ENCODE measurements around the gene SYTL3.
"Not testable (repeated sequence)": the region's sequence is repeated elsewhere in the genome, so short reads cannot be mapped to it uniquely, and the experiment has no call there.

The SYTL3 gene, protein sequence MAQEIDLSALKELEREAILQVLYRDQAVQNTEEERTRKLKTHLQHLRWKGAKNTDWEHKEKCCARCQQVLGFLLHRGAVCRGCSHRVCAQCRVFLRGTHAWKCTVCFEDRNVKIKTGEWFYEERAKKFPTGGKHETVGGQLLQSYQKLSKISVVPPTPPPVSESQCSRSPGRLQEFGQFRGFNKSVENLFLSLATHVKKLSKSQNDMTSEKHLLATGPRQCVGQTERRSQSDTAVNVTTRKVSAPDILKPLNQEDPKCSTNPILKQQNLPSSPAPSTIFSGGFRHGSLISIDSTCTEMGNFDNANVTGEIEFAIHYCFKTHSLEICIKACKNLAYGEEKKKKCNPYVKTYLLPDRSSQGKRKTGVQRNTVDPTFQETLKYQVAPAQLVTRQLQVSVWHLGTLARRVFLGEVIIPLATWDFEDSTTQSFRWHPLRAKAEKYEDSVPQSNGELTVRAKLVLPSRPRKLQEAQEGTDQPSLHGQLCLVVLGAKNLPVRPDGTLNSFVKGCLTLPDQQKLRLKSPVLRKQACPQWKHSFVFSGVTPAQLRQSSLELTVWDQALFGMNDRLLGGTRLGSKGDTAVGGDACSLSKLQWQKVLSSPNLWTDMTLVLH

DNA sequence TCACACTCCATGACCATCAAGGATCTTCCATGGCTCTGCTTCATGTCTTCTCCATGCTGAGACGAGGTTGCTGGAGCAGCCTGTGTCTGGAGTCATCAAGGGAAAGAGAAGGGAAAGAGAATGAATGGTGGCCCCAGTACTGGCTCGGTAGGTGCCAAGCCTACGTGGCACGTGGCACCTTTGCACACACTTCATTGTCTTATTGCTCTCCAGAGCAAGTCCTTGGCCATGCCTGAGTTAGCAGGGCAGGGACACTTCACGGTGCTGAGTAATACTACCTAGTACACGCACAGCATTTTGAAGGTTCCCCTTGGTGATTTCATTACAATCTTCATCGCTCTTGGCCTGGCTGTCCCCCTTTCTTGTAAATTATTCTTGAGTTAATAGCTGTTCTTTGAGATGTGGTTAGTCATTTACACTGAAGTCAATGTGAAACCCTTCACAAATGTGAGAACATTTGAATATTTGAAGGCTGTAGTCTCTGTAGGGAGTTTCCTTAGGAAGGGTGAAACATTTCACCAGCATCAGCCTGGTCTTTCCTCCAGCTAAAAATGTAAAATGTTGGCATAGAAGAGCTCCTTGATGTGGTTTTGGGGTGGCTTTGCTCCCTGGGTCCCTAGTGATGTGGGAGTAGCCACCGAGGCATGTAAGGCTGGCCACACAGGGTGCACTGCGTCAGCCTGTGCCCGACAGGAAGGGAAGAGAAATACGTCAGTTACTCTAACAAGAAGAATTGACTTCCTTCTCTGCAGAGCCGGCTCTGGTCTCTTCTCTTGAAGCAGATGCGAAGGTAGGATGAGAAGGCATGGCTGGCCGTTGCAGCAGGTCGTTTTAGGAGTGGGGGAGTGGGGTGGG is at the start of gene SYTL3:
Gene SYTL3 (plus strand): TSS at position 766 of the 855 bp plus-strand sequence. CDS start 13,215 bp downstream, outside the sequence.
- DNase-seq, result no peak

- no peak for DNase-seq
Measured at GRCh38 chr6:158603261-158604047, 46.4 kb upstream of the SYTL3 start.

DNA sequence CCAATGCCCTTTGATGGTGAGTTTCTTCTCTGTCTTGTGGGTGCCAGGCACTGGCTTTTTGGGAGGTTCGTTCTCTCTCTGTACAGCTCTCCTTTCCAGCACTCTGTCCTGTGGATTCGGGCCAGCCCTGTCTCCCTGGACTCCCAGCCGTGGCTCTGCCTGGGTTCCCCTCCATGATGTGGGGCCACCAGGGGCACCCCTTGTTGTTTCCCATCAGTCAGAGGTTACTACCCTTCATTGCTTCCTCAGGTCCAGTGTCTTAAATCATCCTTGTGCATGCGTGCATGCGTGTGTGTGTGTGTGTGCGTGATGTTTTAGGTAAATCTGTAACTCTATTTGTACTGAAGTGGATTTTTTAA is 45.8 kb upstream of the SYTL3 start:
- DNase-seq, result no peak

DNA sequence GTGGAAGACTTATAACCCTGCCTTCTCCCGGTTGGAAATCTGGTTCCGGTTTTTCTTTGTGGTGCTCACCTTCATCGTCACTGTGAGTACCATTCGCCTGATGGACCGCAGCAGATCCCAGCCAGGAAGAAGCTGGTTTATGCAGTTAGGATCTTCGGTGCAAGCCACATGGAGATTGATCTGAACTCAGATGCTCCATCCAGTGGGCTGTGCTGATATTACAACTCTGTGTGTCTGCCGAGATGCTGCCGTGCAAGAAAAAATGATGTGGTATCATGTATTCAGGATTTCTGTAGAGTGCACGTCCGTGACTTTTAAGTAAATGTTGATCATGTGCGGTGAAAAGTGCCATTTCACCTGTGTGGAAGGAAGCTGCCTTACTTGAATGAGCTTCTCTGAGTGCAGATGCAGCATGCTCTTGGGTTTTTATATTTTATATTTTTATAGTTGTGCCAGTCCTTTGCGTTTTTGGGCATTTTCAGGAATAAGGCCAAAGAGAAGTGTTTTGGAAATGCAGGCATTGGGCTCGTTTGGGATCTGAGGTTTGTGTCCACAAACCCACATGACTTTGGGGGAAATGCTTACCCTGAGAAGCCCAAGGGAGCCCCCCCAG is 44.5 kb upstream of the SYTL3 start:
- DNase-seq, result no peak

DNA sequence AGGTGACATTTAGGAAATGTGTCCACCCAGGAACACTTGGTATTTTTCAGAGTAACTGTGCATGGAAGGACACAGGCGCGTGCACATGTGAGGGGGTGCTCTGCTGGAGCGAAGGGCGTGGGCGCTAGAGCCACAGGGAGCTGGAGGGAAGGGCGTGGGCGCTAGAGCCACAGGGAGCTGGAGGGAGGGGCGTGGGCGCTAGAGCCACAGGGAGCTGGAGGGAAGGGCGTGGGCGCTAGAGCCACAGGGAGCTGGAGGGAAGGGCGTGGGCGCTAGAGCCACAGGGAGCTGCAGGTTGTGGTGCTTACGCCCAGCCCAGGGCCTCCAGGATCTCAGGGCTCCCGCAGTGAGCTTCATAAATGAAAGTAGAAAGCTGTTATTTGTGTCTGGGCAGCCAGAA is 43.8 kb upstream of the SYTL3 start:
- DNase-seq, result not testable (repeated sequence)

DNA sequence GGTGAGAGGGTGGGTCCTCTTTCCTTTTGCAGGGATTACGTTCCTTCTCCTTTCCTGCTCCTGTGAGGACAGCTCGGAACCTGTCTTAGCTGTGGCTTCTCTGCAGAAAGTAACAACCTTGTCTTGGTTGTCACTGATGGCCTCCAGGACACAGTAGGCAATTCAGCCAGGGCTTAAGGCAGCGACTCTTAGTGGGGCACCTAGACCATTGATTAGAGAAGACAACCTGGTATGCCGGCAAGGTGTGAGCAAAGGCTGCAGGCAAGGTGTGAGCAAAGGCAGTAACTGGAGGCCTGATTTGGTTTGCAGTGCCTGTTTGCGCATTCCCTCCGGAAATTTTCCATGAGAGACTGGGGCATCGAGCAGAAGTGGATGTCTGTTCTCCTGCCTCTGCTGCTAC is 42.9 kb upstream of the SYTL3 start:
- no peak for DNase-seq

DNA sequence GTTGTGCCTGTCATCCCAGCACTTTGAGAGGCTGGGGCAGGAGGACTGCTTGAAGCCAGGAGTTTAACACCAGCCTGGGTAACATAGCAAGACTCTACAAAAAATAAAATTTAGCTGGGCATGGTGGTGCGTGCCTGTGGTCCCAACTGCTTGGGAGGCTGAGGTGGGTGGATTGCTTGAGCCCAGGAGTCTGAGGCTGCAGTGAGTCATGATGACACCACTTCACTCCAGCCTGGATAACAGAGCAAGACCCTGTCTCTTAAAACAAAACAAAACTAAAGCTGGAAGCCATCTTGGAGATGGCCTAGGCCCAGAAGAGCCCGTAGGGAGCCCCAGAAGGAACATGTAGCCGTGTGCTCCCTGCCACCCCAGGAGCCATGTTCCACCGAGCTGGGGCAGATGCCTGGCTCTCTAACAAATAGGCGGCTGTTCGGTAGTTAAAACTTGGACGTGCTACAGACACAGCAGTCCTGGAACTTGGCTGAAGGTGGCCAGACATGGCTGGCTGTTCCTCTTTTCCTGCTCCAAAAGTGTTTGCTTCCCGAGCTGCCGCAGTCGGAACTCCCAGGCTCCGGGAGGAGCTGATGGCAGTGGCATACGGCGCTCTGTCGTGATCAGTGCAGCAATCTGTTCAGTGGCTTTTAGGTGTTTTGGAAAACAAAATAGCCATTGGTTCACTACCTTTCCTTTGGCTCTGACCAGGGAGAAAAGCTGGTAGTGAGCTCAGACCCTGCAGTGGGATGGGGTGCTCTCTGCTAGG is 42.3 kb upstream of the SYTL3 start:
- no peak for DNase-seq

DNA sequence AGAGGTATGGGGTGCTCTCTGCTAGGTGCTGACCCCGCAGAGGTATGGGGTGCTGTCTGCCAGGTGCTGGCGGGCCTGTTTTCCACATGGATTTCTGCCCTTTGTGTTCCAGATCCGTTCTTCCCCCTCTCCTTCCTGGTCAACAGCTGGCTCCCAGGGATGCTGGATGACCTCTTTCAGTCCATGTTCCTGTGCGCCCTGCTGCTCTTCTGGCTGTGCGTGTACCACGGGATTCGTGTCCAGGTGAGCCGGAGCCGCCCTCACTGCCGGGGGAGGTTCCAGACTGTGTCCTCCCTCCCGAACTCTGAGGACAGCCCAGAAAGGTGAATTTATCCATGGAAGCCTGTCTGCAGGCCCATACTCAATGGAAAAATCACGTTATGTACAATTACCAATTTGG is 41.6 kb upstream of the SYTL3 start:
- DNase-seq, result no peak

- DNase-seq, result no peak
Measured at GRCh38 chr6:158609455-158610155, 40.2 kb upstream of the SYTL3 start.

- DNase-seq, result no peak
Measured at GRCh38 chr6:158610319-158610968, 39.4 kb upstream of the SYTL3 start.

GRCh38 chr6:158611039-158611438 is 38.8 kb upstream of the SYTL3 start:
- DNase-seq, result no peak

DNA sequence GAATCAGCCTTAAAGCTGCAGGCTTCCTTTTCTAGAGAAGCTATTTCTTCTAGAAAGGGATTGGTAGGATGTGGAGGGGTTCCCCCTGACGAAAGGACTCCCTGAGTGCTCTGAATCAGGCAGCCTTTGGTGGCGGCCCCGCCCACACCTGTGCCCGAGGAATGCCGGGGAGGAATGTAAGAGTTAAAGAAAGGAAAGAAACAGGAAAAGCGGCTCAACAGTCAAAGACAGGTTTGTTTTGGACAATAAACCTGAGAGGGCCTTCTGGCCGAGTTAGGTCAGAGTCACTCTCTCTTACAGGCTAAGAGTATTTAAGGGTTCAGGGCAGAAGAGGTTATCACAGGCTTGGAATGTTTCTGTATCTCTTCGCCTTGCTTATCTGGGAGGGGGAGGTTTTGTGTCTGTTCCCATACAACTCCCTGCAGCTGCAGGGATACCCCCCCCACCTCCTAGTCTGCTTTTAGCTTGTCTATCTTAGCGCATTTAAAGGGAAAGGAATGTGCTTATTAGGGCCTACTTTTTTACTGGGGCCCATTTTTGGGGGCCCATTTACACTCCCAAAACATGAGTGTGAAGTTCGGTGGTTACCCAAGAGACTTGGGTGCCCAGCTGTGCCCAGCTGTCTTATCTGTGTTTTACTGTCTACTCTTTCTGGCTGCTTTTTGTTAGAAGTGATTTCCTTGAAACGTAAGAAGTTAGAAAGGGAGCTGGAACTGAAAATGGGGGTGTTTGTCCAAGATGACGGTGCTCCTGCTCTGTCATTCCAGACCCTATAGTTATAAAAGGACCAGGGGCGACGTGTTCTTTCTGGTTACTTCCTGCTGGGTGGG is 38.1 kb upstream of the SYTL3 start:
- DNase-seq, result no peak

DNA sequence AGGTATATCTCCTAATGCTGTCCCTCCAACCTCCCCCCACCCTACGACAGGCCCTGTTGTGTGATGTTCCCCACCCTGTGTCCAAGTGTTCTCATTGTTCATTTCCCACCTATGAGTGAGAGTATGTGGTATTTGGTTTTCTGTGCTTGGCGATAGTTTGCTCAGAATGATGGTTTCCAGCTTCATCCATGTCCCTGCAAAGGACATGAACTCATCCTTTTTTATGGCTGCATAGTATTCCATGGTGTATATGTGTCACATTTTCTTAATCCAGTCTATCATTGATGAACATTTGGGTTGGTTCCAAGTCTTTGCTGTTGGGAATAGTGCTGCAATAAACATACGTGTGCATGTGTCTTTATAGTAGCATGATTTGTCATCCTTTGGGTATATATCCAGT is 35.2 kb upstream of the SYTL3 start:
- DNase-seq, result not testable (repeated sequence)

GRCh38 chr6:158618289-158618688 is 31.6 kb upstream of the SYTL3 start:
- not testable (repeated sequence) for DNase-seq

DNA sequence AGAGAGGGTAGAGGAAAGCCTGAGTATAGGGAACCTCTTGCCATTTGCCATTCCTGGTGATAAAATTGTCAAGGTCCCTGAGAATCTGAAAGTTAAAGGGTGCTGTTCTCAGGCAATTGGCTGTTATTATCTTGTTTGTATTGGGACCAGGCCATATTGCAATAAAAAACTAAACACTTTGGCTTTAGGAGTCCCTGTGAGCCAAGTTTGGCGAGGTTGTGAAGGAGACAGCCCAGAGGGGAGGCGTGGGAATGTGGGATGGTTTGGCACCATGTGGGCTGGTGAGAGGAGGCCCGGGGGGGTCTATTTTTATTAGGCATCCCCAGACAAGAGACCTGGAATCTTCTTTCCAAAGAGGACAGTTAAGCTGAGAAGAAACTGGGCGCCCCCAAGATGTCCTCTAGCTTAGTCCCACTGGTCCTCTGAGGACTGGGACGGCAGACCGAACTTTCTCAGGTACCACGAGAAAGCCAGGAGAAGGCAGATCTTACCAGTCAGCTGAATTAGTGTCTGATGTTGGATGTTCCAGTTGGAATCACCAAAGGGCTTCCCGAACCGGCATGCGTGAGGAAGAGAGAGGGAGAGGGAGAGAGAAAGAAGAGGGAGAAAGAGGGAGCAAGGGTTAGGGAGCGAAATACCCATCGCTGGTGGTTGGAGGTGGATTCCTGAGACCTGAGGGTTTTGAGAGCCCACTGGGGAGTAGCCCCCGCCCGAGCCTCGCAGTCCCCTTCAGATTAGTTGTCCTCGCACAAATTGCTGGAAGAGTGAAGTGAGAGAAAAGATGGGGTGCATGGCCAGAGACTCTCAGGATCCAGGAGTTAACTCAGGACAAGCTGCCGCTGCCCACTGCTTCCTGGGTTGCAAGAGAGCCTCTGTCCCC is 29.7 kb upstream of the SYTL3 start:
- no peak for DNase-seq

DNA sequence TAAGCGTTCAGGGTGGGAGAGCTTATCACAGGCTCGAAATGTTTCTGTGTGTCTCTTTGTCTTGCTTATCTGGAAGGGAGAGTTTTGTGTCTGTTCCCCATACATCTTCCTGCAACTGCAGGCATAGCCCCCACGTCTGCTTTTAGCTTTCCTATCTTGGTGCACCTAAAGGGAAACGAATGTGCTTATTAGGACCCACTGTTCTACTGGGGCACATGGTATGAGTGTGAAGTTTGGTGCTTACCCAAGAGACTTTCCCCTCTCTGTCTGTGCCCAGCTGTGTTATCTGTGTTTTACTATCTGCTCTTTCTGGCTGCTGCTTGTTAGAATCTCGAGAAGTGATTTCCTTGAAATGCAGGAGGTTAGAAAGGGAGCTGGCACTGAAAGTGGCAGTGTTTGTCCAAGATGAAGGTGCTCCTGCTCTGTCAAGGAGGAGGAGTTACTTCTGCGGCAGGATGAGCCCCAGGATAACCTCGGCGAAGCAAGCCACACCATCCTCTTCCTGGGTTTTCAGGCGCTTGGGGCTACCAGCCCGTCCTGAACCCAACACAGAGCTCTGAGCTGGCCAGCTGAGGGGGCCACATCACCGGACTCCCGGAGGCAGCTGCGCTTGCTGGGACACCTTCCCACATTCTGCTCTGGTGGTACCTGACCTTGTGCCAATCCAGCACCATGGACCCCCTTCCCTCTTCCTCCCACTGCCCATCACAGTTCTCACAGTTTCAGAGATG is 28.7 kb upstream of the SYTL3 start:
- no peak for DNase-seq

GRCh38 chr6:158621694-158622544 is 27.9 kb upstream of the SYTL3 start:
- no peak for DNase-seq
